Measurements from ENCODE around the gene TNFAIP2. TPM values are rescaled to one million over a fixed set of nuclear protein-coding genes. Genes with fewer than 3 reads are reported as not detected.
A peak's percentile ranks its signal among the peaks of the same experiment; 100 is the strongest.

TNFAIP2 gene
- total and polyA plus RNA-seq, 8 donors: 28.4 to 237 (median 34.7) TPM

DNA sequence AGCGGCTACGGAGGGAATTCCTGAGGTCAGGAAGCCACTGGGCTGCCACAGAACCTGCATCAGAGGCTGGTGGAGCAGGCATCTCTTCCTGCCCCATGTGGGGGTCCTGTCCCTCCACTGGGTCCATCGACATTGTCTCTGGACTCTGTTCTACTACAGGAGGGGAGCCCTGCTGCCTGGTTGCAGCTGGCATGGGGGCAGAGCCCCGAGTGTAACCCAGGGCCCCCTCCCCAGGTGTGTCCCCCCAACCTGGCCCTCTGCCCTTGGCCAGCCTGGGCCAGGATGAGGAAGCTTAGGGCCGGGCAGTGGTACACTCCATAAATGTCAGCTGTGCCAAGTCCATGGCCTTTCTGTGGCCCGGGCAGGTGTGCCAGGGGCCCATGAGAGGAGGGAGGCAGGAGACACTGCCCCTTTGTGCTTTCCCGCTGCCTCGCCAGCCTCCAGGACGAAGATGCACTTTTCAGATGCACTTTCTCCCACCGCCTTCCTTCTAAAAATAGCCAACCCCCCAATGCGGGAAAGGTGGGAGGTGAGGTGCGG lies 32.7 kb upstream of the TNFAIP2 start:
- TF ChIP-seq, protein P1, sequence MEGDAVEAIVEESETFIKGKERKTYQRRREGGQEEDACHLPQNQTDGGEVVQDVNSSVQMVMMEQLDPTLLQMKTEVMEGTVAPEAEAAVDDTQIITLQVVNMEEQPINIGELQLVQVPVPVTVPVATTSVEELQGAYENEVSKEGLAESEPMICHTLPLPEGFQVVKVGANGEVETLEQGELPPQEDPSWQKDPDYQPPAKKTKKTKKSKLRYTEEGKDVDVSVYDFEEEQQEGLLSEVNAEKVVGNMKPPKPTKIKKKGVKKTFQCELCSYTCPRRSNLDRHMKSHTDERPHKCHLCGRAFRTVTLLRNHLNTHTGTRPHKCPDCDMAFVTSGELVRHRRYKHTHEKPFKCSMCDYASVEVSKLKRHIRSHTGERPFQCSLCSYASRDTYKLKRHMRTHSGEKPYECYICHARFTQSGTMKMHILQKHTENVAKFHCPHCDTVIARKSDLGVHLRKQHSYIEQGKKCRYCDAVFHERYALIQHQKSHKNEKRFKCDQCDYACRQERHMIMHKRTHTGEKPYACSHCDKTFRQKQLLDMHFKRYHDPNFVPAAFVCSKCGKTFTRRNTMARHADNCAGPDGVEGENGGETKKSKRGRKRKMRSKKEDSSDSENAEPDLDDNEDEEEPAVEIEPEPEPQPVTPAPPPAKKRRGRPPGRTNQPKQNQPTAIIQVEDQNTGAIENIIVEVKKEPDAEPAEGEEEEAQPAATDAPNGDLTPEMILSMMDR (IDR thresholded peaks at IDR 0.05): no peak
- H3K27ac ChIP-seq: no peak overlapping the region
- peak overlapping the region in 1 of 2 donors; percentile 51 for H3K4me3 ChIP-seq
- ATAC-seq (no peak), DNase-seq (peak in 1 of 4 donors; percentile 48)
- peaks cover 3 to 15% of the 10 kb centered on the region in 2 donors for H3K4me1 ChIP-seq
- intact Hi-C loops (cut with DNase I): no loop called here
- H3K27me3 ChIP-seq: peaks cover 1 to 39% of the 10 kb centered on the region in 2 donors
- no peaks in the 10 kb centered on the region for H3K9me3 ChIP-seq
- H3K36me3 ChIP-seq: no peaks in the 10 kb centered on the region

DNA sequence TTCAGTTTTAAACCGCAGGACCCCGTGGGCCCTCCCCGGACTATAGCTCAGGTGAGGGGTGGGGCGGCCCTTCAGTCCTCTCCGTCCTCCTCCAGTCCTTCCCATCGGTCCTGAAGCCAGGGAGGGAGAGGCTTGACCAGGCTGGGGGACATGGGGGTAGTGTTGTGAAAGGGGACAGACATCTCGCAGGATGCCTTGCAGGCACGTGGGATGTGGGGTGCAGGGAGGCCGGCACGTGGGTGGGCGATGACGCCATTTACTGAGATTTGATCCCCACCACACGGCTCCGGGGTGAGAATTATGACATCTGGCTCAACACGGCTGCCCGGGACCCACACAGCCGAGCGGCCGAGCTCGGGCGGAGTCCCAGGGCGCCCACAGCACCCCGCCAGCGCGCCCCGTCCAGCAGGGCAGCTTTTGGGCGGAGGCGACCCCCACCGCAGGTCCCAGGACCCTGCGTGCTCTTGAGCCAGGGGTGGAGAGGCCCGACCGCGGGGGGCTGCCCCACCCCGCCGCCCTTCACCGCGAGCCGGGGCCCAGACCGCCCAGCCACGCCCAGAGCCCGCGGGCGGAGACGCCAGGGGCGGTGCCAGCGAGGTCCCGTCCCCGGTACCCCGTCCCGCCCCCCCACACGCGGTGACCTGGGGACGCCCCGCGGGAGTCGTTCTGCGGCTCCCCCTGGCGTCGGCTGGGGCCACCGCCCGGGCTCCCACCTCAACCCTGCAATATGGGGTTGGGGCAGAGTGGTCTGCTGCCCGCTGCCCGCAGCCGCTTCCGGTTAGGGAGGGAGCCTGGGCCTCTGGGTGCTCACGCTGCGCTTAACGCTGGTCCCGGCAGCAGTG lies 32.0 kb upstream of the TNFAIP2 start:
- intact Hi-C loops (cut with DNase I): no loop called here
- H3K27ac ChIP-seq: no peak overlapping the region
- peaks cover 3 to 18% of the 10 kb centered on the region in 2 donors for H3K4me1 ChIP-seq
- peaks cover 0 to 32% of the 10 kb centered on the region in 2 donors for H3K27me3 ChIP-seq
- ATAC-seq (peak; percentile 87), DNase-seq (peak in 2 of 4 donors; percentile 69 to 90)
- TF ChIP-seq, protein P1 (IDR thresholded peaks at IDR 0.05): peak; percentile 12 to 45
- no peaks in the 10 kb centered on the region for H3K9me3 ChIP-seq
- H3K4me3 ChIP-seq: peak overlapping the region; percentile 34 to 51
- H3K36me3 ChIP-seq: no peaks in the 10 kb centered on the region

DNA sequence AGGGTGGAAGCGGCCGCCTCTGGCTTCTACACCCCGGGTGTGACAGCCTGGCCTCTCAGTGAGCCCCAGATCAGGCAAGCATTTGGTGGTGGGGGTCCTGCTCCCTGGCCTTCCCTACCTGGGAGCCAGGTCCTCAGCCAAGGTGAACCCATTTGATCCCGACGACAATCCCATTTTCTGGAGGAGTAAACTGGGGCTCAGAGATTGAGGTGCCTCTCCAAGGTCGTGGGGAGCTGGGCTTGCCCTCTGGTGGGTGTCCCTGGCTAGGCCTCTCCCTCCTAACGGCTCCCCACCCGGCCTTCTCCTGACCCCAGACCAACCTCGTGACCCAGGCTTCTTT lies 31.4 kb upstream of the TNFAIP2 start:
- Histone ChIP-seq H3K9me3 (no peaks in the 10 kb centered on the region), H3K4me3 (peak overlapping the region; percentile 34 to 51), H3K27ac (no peak overlapping the region), H3K27me3 (peaks cover 0 to 26% of the 10 kb centered on the region in 2 donors), H3K4me1 (peaks cover 3 to 18% of the 10 kb centered on the region in 2 donors), H3K36me3 (no peaks in the 10 kb centered on the region)
- ATAC-seq (no peak), DNase-seq (no peak)
- TF ChIP-seq, protein P1 (IDR thresholded peaks at IDR 0.05): no peak
- intact Hi-C loops (cut with DNase I): no loop called here

DNA sequence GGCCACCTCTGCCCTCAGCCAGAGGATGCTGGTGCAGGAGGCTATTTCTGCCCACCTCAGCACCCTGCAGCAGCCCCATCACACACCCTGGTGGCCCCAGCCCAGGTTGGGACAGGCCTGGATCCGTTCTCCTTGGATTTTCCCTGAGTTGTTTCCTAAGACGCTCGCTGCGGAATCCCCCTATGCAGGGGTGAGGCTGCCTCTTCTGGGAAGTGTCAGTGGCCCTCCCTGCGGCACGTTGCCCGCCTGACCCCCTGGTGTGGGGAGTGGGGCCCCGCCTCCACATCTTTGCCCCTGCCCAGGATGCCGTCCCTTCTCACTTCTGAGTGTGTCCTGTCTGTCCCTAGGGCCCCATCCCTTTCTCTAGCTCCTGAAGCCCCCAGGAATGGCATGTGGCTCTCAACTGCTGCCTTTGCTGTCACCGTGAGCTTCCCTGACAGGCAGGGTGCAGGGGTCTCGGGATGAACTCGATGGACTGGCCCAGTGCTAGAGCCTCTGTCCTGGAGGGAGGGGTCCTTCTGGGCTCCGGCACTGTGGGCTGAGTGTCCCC lies 29.3 kb upstream of the TNFAIP2 start:
- Histone ChIP-seq H3K27me3 (peaks cover 0 to 30% of the 10 kb centered on the region in 2 donors), H3K27ac (peak overlapping the region; percentile 26 to 60), H3K4me1 (peaks cover 3 to 18% of the 10 kb centered on the region in 2 donors), H3K9me3 (no peaks in the 10 kb centered on the region), H3K36me3 (no peaks in the 10 kb centered on the region), H3K4me3 (no peak overlapping the region)
- TF ChIP-seq, protein P1 (IDR thresholded peaks at IDR 0.05): no peak
- DNase-seq (peak in 1 of 4 donors; percentile 50), ATAC-seq (no peak)
- intact Hi-C loops (cut with DNase I): no loop called here

All from left lung (tissue), 10 donors.